Glutamatergic neuron (in vitro differentiated cells): Measurements from ENCODE around the gene MTA3. TPM values are rescaled to one million over a fixed set of nuclear protein-coding genes. Genes with fewer than 3 reads are reported as not detected.

Source experiments
- DNase-seq: peaks from one replicate; pipeline ENCODE4 v3.0.0; 2022
- H3K27ac Mint-ChIP-seq: one replicate; pipeline ENCODE4 v1.8.0; 2020; ENCODE audit warnings: mild to moderate bottlenecking, mixed read lengths, inconsistent platforms; ENCODE audit not compliant: unreplicated experiment
- H3K27me3 Mint-ChIP-seq: one replicate; pipeline ENCODE4 v1.8.0; 2020; ENCODE audit warnings: mild to moderate bottlenecking, moderate library complexity, mixed read lengths, inconsistent platforms; ENCODE audit not compliant: unreplicated experiment
- H3K36me3 Mint-ChIP-seq: one replicate; pipeline ENCODE4 v1.8.0; 2020; ENCODE audit warnings: mild to moderate bottlenecking, mixed read lengths, inconsistent platforms; ENCODE audit not compliant: unreplicated experiment
- H3K4me1 Mint-ChIP-seq: one replicate; pipeline ENCODE4 v1.8.0; 2020; ENCODE audit warnings: mild to moderate bottlenecking, low read depth, mixed read lengths, inconsistent platforms; ENCODE audit not compliant: unreplicated experiment
- H3K4me3 Mint-ChIP-seq: one replicate; pipeline ENCODE4 v1.8.0; 2020; ENCODE audit warnings: mild to moderate bottlenecking, mixed read lengths, inconsistent platforms; ENCODE audit not compliant: unreplicated experiment
- H3K9me3 Mint-ChIP-seq: one replicate; pipeline ENCODE4 v1.8.0; 2020; ENCODE audit warnings: mild to moderate bottlenecking, moderate library complexity, mixed read lengths, inconsistent platforms; ENCODE audit not compliant: unreplicated experiment
- CTCF ChIP-seq: fragments of 200-600 bp; sonication (generic); IDR thresholded peaks from one replicate; pipeline ENCODE4 v1.5.0; 2021; ENCODE audit not compliant: partially characterized antibody, unreplicated experiment
- total RNA-seq: library from RNA; stranded (reverse); fragmentation: NEBNext Ultra II Directional; extraction: Animal tissue kit (Norgen Biotek cat#: 25700); gene quantifications from one replicate; pipeline ENCODE4 v1.2.1, GENCODE V29; 2021; ENCODE audit not compliant: unreplicated experiment

MTA3 gene
- total RNA-seq, 1 donor from 2014 or later, result 64.1 TPM

- DNase-seq, result no peak
- Mint-ChIP-seq H3K4me1 (peaks cover 11% of the 10 kb centered on the region), H3K36me3 (peaks cover 8% of the 10 kb centered on the region), H3K4me3 (no peak overlapping the region), H3K9me3 (peaks cover 7% of the 10 kb centered on the region), H3K27ac (no peak overlapping the region), H3K27me3 (peaks cover 17% of the 10 kb centered on the region)
- TF ChIP-seq CTCF, result no peak
These were observed 219.5 kb downstream of the MTA3 start for GRCh38 chr2:42787788-42788477.

DNA sequence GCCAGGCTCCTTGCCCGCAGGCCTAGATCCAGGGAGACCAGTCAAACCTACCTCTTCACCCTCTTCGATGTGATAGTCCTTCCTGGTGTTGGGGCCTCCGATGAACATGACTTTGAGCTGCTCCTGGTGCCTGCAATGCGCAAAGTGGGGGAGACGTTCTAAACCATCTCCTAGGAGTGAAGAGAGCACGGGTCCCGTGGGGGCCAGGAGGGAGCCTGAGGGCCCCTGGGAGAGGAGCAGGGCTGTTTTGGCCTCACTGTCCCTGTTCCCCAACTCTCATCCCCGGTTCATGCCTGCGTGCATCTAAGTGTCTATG lies 220.0 kb downstream of the MTA3 start:
- Mint-ChIP-seq H3K36me3 (peaks cover 8% of the 10 kb centered on the region), H3K9me3 (peaks cover 7% of the 10 kb centered on the region), H3K4me1 (peaks cover 11% of the 10 kb centered on the region), H3K27me3 (peaks cover 18% of the 10 kb centered on the region), H3K27ac (no peak overlapping the region), H3K4me3 (no peak overlapping the region)
- DNase-seq, result no peak
- no peak for TF ChIP-seq CTCF

DNA sequence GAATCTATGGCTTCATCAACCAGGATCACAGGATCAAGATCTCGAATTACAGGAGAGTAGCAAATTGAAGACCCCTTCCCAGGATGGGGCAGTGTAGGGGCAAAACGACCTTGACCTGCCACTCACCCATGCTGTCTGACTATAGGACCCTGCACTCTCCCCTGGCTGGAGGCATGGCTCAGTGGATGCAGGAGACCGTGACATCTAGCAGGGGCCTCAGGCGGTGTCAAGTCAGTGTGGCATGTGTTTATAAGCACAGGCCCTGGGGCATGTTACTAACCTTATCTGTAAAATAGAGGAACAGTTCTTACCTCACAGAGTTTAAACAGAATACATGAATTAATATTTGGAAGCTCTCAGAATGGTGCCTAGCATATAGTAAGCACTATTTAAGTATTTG lies 220.4 kb downstream of the MTA3 start:
- peaks cover 9% of the 10 kb centered on the region for H3K9me3 Mint-ChIP-seq
- H3K36me3 Mint-ChIP-seq, result peaks cover 8% of the 10 kb centered on the region
- TF ChIP-seq CTCF, result no peak
- peaks cover 22% of the 10 kb centered on the region for H3K27me3 Mint-ChIP-seq
- no peak overlapping the region for H3K27ac Mint-ChIP-seq
- H3K4me3 Mint-ChIP-seq, result no peak overlapping the region
- no peak for DNase-seq
- peaks cover 11% of the 10 kb centered on the region for H3K4me1 Mint-ChIP-seq

DNA sequence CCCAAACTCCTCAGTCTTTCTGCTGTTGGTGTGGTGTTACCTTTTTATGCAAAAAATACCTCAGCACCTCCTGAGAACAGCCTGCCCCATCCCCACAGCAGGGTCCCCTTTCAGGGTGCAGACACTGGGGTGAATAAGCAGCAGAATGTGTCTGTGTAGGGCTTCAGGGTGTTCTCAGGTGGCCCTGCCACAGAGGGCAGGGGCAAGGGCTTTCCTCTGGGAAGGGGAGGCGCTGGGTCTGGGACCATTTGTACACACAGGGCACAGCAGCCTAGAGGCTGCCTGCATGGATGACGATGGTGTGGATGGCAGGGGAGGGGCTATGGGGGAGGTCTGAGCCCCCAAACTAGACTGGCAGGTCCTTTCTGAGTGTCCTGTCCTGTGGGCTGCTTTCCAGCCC lies 221.3 kb downstream of the MTA3 start:
- H3K4me3 Mint-ChIP-seq, result no peak overlapping the region
- peaks cover 23% of the 10 kb centered on the region for H3K27me3 Mint-ChIP-seq
- DNase-seq, result no peak
- peaks cover 8% of the 10 kb centered on the region for H3K9me3 Mint-ChIP-seq
- no peak for TF ChIP-seq CTCF
- H3K36me3 Mint-ChIP-seq, result peaks cover 8% of the 10 kb centered on the region
- no peak overlapping the region for H3K27ac Mint-ChIP-seq
- peaks cover 15% of the 10 kb centered on the region for H3K4me1 Mint-ChIP-seq

GRCh38 chr2:42791606-42792005 lies 223.2 kb downstream of the MTA3 start:
- H3K4me1 Mint-ChIP-seq, result peaks cover 17% of the 10 kb centered on the region
- no peak overlapping the region for H3K27ac Mint-ChIP-seq
- peak overlapping the region; percentile 50 for H3K4me3 Mint-ChIP-seq
- H3K27me3 Mint-ChIP-seq, result peaks cover 27% of the 10 kb centered on the region
- peaks cover 8% of the 10 kb centered on the region for H3K36me3 Mint-ChIP-seq
- TF ChIP-seq CTCF, result no peak
- H3K9me3 Mint-ChIP-seq, result peaks cover 12% of the 10 kb centered on the region
- DNase-seq, result no peak
